DND-41 (cell line): ENCODE measurements around the gene PAK3.

ENCODE experiments used
- CTCF ChIP-seq: IDR thresholded peaks from 2 replicates; pipeline ENCODE4 v1.5.1; 2012; ENCODE audit warnings: borderline replicate concordance, low read length, moderate library complexity, mild to moderate bottlenecking; ENCODE audit not compliant: poor library complexity, severe bottlenecking; ENCODE audit errors: extremely low read depth
- EZH2 ChIP-seq: IDR thresholded peaks from 3 replicates; pipeline ENCODE4 v1.6.1; 2012; ENCODE audit warnings: borderline replicate concordance, low read depth, mild to moderate bottlenecking, moderate library complexity, low read length, inconsistent platforms; ENCODE audit not compliant: severe bottlenecking

GRCh38 chrX:111257733-111258132 is 161.7 kb downstream of the PAK3 start:
- TF ChIP-seq CTCF (no peak), EZH2 (no peak)
